SHP77 treated with DMSO at 0.1 percent for 48 hours (cell line): Measurements from ENCODE around the gene NSMCE1.
"Not testable (repeated sequence)": the region's sequence is repeated elsewhere in the genome, so short reads cannot be mapped to it uniquely, and the experiment has no call there.

Experiments used
- DNase-seq: peaks from one replicate; lab custom pipeline; 2025; lab: John Stamatoyannopoulos, UW

The NSMCE1 gene

GRCh38 chr16:27215660-27216059 lies 52.9 kb downstream of the NSMCE1 start:
- DNase-seq = no peak

- no peak for DNase-seq
These were observed 54.2 kb downstream of the NSMCE1 start for GRCh38 chr16:27214084-27214961.

- DNase-seq = no peak
These were observed 57.5 kb downstream of the NSMCE1 start for GRCh38 chr16:27211026-27211425.

GRCh38 chr16:27210174-27210573 lies 58.4 kb downstream of the NSMCE1 start:
- DNase-seq = no peak

GRCh38 chr16:27209591-27209990 lies 59.0 kb downstream of the NSMCE1 start:
- DNase-seq = no peak

GRCh38 chr16:27208796-27209195 lies 59.8 kb downstream of the NSMCE1 start:
- no peak for DNase-seq

- DNase-seq = no peak
These were observed 60.4 kb downstream of the NSMCE1 start for GRCh38 chr16:27208081-27208680.

- not testable (repeated sequence) for DNase-seq
These were observed 61.5 kb downstream of the NSMCE1 start for GRCh38 chr16:27207121-27207520.

GRCh38 chr16:27205423-27206065 lies 63.0 kb downstream of the NSMCE1 start:
- no peak for DNase-seq

- no peak for DNase-seq
These were observed 64.2 kb downstream of the NSMCE1 start for GRCh38 chr16:27204312-27204915.

GRCh38 chr16:27203507-27204311 lies 64.9 kb downstream of the NSMCE1 start, which contains the start of gene KDM8:
Gene KDM8 (plus strand): TSS chr16:27203526. CDS start chr16:27210124, 6,598 bp downstream.
- DNase-seq = peak; percentile 99

GRCh38 chr16:27202923-27203506 lies 65.6 kb downstream of the NSMCE1 start:
- DNase-seq = no peak

GRCh38 chr16:27200914-27201313 lies 67.7 kb downstream of the NSMCE1 start:
- DNase-seq = not testable (repeated sequence)

- no peak for DNase-seq
These were observed 68.8 kb downstream of the NSMCE1 start for GRCh38 chr16:27199736-27200135.

GRCh38 chr16:27199235-27199586 lies 69.4 kb downstream of the NSMCE1 start:
- DNase-seq = no peak

GRCh38 chr16:27198451-27199234 lies 69.9 kb downstream of the NSMCE1 start:
- no peak for DNase-seq

- no peak for DNase-seq
These were observed 71.6 kb downstream of the NSMCE1 start for GRCh38 chr16:27197004-27197403.

- no peak for DNase-seq
These were observed 72.5 kb downstream of the NSMCE1 start for GRCh38 chr16:27195941-27196595.

GRCh38 chr16:27195076-27195741 lies 73.4 kb downstream of the NSMCE1 start:
- no peak for DNase-seq
